ENCODE measurements around the gene PLIN1. TPM values are rescaled to one million over a fixed set of nuclear protein-coding genes. Genes with fewer than 3 reads are reported as not detected.
A peak's percentile ranks its signal among the peaks of the same experiment; 100 is the strongest.

The PLIN1 gene
- total RNA-seq, 1 donor from 2014 or later, result 0.14 TPM

DNA sequence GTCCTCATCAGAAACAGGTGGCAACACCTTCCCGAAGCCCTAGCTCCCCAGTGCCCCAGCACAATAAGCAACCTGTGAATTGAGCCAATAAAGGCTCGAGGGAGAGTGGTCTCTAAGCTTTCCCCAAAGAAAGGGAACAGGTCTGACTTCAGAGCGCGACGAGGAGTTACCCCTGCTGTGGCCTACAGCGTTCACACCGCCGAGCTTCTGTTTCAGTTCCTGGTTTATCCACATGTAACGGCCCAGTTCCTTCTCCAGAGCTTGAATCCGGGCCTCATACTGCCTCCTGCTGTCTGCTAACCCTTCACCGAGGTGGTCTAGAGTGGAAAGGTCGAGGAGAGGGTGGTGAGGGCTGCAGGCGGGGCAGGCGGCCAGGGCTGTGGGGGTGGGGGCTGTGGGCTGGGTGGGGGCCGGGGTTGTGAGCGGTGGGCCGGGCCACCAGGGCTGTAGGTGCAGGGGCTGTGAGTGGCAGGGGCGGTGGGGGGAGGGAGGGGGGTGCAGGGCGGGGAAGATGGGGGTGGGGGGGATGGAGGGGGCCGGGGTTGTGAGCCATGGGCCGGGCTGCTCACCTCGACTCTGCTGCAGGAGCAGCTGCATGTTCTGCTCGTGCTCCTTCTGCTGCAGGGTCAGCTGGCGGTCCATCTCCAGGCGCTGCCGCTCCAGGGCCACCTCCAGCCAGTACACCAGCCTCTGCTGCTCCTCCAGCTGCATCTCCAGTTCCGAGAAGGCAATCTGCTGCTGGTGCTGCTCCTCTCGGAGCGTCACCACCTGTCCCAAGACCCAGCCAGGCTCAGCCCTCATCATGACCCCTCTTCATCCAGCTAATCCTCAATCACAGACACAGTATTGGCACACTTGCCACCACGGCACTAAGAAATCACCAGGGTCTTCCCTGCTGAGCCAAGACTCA, 50.1 kb downstream of the PLIN1 start:
- no peak overlapping the region for H3K4me3 ChIP-seq (ENCODE audit: insufficient read depth, low read depth, low read length)
- H3K4me2 ChIP-seq (ENCODE audit: low read length), result no peak overlapping the region
- H3K79me2 ChIP-seq (ENCODE audit: insufficient read depth, low read length), result no peaks in the 10 kb centered on the region
- no peaks in the 10 kb centered on the region for H3K27me3 ChIP-seq (ENCODE audit: insufficient read depth, low read length)
- peak overlapping the region; percentile 26 for H3K27ac Mint-ChIP-seq (ENCODE audit: unreplicated experiment)
- no peak overlapping the region for H3K4me3 Mint-ChIP-seq (ENCODE audit: unreplicated experiment)
- no peaks in the 10 kb centered on the region for H3K27me3 Mint-ChIP-seq (ENCODE audit: low read depth, unreplicated experiment)
- FAIRE-seq (no peak), DNase-seq (ENCODE audit: low read depth) (no peak)
- no peak overlapping the region for H2AFZ ChIP-seq (ENCODE audit: low read depth, low read length)
- H3K36me3 ChIP-seq (ENCODE audit: insufficient read depth, low read length), result peaks cover 58% of the 10 kb centered on the region
- no peak overlapping the region for H3K9ac ChIP-seq (ENCODE audit: low read length)
- no peaks in the 10 kb centered on the region for H3K4me1 ChIP-seq (ENCODE audit: insufficient read depth, low read length)
- TF ChIP-seq EZH2 (IDR thresholded peaks at IDR 0.05; ENCODE audit: insufficient read depth, low read length), result no peak
- TF ChIP-seq, protein P1, sequence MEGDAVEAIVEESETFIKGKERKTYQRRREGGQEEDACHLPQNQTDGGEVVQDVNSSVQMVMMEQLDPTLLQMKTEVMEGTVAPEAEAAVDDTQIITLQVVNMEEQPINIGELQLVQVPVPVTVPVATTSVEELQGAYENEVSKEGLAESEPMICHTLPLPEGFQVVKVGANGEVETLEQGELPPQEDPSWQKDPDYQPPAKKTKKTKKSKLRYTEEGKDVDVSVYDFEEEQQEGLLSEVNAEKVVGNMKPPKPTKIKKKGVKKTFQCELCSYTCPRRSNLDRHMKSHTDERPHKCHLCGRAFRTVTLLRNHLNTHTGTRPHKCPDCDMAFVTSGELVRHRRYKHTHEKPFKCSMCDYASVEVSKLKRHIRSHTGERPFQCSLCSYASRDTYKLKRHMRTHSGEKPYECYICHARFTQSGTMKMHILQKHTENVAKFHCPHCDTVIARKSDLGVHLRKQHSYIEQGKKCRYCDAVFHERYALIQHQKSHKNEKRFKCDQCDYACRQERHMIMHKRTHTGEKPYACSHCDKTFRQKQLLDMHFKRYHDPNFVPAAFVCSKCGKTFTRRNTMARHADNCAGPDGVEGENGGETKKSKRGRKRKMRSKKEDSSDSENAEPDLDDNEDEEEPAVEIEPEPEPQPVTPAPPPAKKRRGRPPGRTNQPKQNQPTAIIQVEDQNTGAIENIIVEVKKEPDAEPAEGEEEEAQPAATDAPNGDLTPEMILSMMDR (IDR thresholded peaks at IDR 0.05; ENCODE audit: insufficient read depth, low read depth, low read length), result no peak
- peaks cover 4% of the 10 kb centered on the region for H3K9me3 Mint-ChIP-seq (ENCODE audit: unreplicated experiment)
- H3K9me3 ChIP-seq (ENCODE audit: insufficient read depth, low read depth, low read length), result no peaks in the 10 kb centered on the region
- no peaks in the 10 kb centered on the region for H3K4me1 Mint-ChIP-seq (ENCODE audit: low read depth, unreplicated experiment)
- H4K20me1 ChIP-seq (ENCODE audit: insufficient read depth, low read length), result no peaks in the 10 kb centered on the region
- H3K36me3 Mint-ChIP-seq (ENCODE audit: low read depth, unreplicated experiment), result peaks cover 40% of the 10 kb centered on the region
- H3K27ac ChIP-seq (ENCODE audit: low read depth, low read length), result no peak overlapping the region

DNA sequence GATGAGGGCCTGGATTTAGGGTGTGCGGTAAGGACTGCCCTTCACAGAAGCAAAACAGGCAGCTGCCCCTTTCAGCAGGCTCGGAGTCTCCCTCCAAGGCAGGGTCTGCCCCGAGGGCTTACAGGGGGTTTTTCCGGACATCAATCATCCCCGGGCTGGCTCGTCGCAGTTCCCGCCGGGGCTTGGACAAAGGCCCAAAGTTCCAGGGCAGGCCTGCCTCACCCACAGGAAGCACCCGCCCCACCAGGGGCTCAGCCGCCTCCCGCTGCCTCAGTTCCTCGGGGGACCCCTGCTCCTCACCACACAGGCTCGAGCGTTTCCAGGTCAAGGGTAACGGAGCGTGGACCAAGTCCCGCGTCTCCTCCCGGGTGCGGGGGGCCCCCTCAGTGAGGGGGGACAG, 50.9 kb downstream of the PLIN1 start:
- TF ChIP-seq EZH2 (IDR thresholded peaks at IDR 0.05; ENCODE audit: insufficient read depth, low read length), result no peak
- TF ChIP-seq, protein P1 (IDR thresholded peaks at IDR 0.05; ENCODE audit: insufficient read depth, low read depth, low read length), result no peak
- H3K4me3 Mint-ChIP-seq (ENCODE audit: unreplicated experiment), result no peak overlapping the region
- DNase-seq (ENCODE audit: low read depth) (no peak), FAIRE-seq (no peak)
- Histone ChIP-seq H3K4me3 (ENCODE audit: insufficient read depth, low read depth, low read length) (no peak overlapping the region), H3K9ac (ENCODE audit: low read length) (no peak overlapping the region), H3K36me3 (ENCODE audit: insufficient read depth, low read length) (peaks cover 61% of the 10 kb centered on the region), H3K4me2 (ENCODE audit: low read length) (no peak overlapping the region), H3K4me1 (ENCODE audit: insufficient read depth, low read length) (no peaks in the 10 kb centered on the region), H3K79me2 (ENCODE audit: insufficient read depth, low read length) (no peaks in the 10 kb centered on the region), H2AFZ (ENCODE audit: low read depth, low read length) (no peak overlapping the region), H3K27ac (ENCODE audit: low read depth, low read length) (no peak overlapping the region), H3K9me3 (ENCODE audit: insufficient read depth, low read depth, low read length) (no peaks in the 10 kb centered on the region), H4K20me1 (ENCODE audit: insufficient read depth, low read length) (no peaks in the 10 kb centered on the region), H3K27me3 (ENCODE audit: insufficient read depth, low read length) (no peaks in the 10 kb centered on the region)
- no peaks in the 10 kb centered on the region for H3K27me3 Mint-ChIP-seq (ENCODE audit: low read depth, unreplicated experiment)
- H3K9me3 Mint-ChIP-seq (ENCODE audit: unreplicated experiment), result peaks cover 4% of the 10 kb centered on the region
- H3K4me1 Mint-ChIP-seq (ENCODE audit: low read depth, unreplicated experiment), result no peaks in the 10 kb centered on the region
- H3K27ac Mint-ChIP-seq (ENCODE audit: unreplicated experiment), result no peak overlapping the region
- H3K36me3 Mint-ChIP-seq (ENCODE audit: low read depth, unreplicated experiment), result peaks cover 35% of the 10 kb centered on the region
